DMS 273 treated with DMSO at 0.1 percent for 48 hours (cell line): Measurements from ENCODE around the gene EIPR1.

Experiments used
- DNase-seq: peaks from one replicate; lab custom pipeline; 2025; lab: John Stamatoyannopoulos, UW

The EIPR1 gene

GRCh38 chr2:3377612-3378432 is at the start of gene EIPR1:
Gene EIPR1 (minus strand): TSS chr2:3377818. CDS start chr2:3377689, 129 bp downstream.
- peak; percentile 95 for DNase-seq

- DNase-seq: no peak
Measured at GRCh38 chr2:3427272-3427671, 49.7 kb upstream of the EIPR1 start.

GRCh38 chr2:3426615-3427014 is 49.0 kb upstream of the EIPR1 start:
- no peak for DNase-seq

- no peak for DNase-seq
Measured at GRCh38 chr2:3424171-3424795, 46.7 kb upstream of the EIPR1 start.

- DNase-seq: no peak
Measured at GRCh38 chr2:3423492-3424170, 46.0 kb upstream of the EIPR1 start.

GRCh38 chr2:3422161-3422779 is 44.7 kb upstream of the EIPR1 start:
- DNase-seq: no peak

- no peak for DNase-seq
Measured at GRCh38 chr2:3421580-3421979, 44.0 kb upstream of the EIPR1 start.

GRCh38 chr2:3420769-3421397 is 43.3 kb upstream of the EIPR1 start:
- no peak for DNase-seq

- DNase-seq: no peak
Measured at GRCh38 chr2:3420076-3420768, 42.6 kb upstream of the EIPR1 start.

GRCh38 chr2:3418766-3419404 is 41.3 kb upstream of the EIPR1 start:
- DNase-seq: no peak

- DNase-seq: no peak
Measured at GRCh38 chr2:3414133-3414860, 36.7 kb upstream of the EIPR1 start.

GRCh38 chr2:3413697-3414096 is 36.1 kb upstream of the EIPR1 start:
- DNase-seq: no peak

GRCh38 chr2:3411103-3411502 is 33.5 kb upstream of the EIPR1 start:
- no peak for DNase-seq

GRCh38 chr2:3409627-3410170 is 32.1 kb upstream of the EIPR1 start:
- no peak for DNase-seq

GRCh38 chr2:3408781-3409180 is 31.2 kb upstream of the EIPR1 start:
- DNase-seq: no peak

- no peak for DNase-seq
Measured at GRCh38 chr2:3406501-3406900, 28.9 kb upstream of the EIPR1 start.

GRCh38 chr2:3405876-3406275 is 28.3 kb upstream of the EIPR1 start:
- DNase-seq: no peak

GRCh38 chr2:3405307-3405706 is 27.7 kb upstream of the EIPR1 start:
- DNase-seq: no peak

- no peak for DNase-seq
Measured at GRCh38 chr2:3404349-3404894, 26.8 kb upstream of the EIPR1 start.
